ENCODE results near the gene MAP1LC3A.

Gene MAP1LC3A

DNA sequence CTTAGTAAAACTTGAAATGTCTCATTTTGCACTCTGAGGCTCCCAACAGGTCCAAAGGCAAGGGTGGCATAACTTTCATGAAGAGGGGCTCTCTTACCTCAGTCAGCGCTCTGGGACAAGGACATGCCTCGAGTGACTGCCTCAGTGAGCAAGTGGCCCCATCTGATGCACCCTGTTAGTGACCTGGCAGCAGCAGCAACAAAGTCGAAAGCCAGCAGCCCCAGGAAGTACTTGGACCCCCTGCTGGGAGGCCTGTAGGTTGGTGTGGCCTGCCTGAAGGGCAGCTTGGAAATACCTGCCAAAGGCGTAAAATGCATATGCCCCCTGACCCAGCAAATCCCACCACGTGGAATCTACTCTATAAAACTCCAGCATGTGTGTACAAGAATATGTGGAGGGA is 13.2 kb downstream of the MAP1LC3A start:
- DNase-seq = peak in 1 of 10 donors; percentile 24
- intact Hi-C loops (cut with DNase I) = no loop called here

DNA sequence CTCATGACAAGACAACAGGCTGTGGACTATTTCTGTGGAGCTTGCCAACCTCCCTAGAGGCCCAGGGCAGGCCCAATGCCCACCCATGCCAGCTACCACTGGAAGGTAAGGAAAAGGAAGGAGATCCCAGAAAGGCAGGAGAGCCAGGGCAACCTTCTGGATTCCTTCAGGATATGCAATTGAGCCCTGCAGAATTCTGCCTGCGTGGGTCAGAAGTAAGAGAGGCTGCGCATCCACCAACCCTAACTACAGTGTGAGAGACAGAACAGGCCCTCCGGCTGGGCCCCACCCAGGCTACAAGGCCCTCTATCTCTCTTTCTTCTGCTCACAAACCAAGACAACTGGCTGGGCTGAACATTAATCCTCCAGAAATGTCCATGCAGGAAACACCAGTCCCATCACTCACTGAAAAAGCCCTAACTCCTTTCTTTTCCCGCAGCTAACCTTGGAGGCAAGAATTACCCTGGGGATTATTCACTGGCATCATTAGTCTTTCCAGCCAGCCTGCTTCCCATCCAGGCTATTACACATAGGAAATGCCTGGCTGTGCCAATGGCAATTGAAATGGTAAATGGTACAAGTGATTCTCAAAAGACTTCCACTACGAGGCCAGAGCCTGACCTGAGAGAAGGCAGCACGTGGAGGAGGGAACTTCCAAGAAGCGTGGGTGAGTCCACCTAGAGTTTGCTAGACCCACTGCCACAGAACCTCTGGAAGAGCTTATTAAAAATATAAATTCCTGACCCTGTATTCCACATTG is 15.2 kb downstream of the MAP1LC3A start:
- DNase-seq = peak in 1 of 10 donors; percentile 26
- intact Hi-C loops (cut with DNase I) = no loop called here

GRCh38 chr20:34574426-34574825 is 15.9 kb downstream of the MAP1LC3A start:
- DNase-seq = peak in 1 of 10 donors; percentile 38
- intact Hi-C loops (cut with DNase I) = no loop called here

- intact Hi-C loops (cut with DNase I) = no loop called here
- DNase-seq = peak in 1 of 10 donors; percentile 12
Measured at GRCh38 chr20:34574861-34575260, 16.3 kb downstream of the MAP1LC3A start.

DNA sequence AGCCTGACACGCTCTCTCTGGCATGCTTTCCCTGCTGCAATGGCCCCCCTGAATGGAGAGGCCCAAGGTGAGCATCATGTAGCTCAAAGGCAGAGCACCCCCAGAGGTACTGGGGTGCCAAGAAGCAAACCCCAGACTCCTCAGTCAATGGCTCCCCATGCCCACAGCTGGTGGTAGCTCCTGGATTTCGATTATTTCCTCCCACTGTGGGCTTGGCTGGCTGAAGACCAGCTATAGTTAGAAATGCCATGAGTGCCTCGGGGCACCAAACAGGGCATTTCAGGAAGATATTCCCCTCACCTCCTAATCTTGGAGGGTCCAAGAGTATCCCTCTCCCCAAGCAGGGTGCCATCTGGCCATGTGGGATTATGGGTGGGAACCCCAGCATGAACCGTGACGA is 16.8 kb downstream of the MAP1LC3A start:
- peak in 1 of 10 donors; percentile 48 for DNase-seq
- intact Hi-C loops (cut with DNase I) = no loop called here

DNA sequence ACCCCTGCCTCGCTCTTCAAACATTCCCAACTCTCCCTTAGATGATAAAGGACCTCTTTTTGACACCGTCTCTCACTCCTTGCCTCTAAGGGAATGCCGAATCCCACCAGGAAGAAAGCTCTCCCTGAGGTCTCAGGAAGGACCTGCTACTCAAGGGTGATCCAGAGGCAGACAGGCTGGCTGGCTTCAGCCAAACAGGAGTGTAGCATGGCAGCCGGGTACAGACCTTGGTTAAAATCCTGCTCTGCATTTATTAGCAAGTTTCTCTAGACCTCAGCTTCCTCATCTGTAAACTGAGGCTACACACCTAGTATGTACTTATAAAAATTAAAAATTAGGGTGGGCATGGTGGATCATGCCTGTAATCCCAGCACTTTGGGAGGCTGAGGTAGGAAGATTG is 17.2 kb downstream of the MAP1LC3A start:
- DNase-seq = no peak
- intact Hi-C loops (cut with DNase I) = no loop called here

DNA sequence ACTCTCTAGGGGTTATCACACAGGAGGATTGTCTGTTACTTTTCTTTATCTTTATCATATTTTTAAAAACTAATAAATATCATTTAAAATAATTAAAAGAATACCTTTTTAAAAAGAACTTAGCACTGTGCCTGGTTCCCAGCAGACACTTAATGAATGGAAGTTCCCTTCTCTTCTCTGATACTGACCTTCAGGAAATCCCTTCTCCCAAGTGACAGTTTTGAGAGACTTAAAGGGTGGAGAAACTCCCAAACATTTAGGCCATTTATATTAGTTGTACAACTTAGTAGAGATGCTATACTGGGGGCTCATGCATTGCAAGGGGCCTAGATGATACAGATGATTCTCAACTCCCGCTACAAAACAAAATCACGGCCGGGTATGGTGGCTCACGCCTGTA is 18.5 kb downstream of the MAP1LC3A start:
- intact Hi-C loops (cut with DNase I) = no loop called here

GRCh38 chr20:34578025-34578424 is 19.5 kb downstream of the MAP1LC3A start:
- DNase-seq = no peak
- intact Hi-C loops (cut with DNase I) = no loop called here

More for the DNA sequence above, 18.5 kb downstream of the MAP1LC3A start:
- no peak for DNase-seq

DNA sequence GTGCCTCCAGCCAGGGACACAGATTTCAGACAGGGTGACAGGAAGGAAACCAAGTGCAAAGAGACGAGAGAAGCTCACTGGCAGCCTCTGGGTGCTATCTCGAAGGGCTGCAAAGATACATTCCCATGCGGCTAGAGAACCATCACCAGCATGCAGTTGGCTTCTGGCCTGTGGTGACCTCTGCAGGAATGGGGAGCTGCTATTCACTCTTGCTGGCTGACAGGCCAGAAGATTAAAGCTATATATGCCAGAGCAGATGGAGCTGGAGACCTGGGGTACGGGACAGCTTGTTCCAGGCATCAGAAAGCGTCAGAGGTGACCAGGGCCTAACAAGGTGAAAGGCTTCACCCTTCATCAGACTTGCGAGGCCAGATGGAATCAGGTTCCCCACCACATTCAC is 20.0 kb downstream of the MAP1LC3A start:
- intact Hi-C loops (cut with DNase I) = no loop called here
- peak in 2 of 10 donors; percentile 46 to 79 for DNase-seq

DNA sequence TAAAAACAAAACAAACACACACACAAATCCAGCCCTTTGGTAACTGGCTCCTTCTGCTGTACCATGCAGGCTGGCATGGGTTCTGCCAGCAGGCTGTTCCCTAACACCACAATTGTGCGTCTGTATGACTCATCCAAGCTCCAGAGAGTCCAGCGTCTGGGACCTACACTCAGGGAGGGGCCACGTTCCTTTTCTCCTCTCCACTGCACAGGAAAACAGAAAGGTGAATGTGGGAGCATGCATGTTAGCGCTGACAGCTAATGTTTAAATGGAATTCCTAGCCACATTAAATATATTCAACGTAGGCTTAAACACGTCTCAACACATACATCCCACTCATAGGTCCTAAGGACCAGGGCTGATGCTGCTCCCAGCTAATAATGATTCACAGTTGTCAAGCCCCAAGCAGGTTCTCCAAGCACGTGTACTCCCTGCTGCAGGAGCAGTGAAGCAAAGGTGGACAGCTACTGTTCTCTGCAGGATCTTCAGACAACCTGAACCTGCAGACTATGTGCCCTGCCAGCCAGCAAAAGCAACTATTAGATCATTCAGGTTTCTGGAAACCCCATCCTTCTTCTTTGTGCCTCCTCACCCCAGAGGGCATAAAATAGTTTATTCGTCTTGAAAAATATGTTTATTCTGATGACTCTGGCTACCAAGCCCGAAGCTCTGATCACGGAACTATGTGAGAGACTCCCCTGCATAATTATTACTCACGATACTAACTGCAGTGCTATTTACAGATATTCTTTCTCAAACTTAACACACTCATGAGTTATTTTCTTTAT is 20.9 kb downstream of the MAP1LC3A start:
- peak; percentile 66 to 98 (median 84) for DNase-seq
- intact Hi-C loops (cut with DNase I) = loop anchor here (1.0 kb wide), 2 partner anchors 129 to 190 kb away; no protein-coding TSS in a partner anchor

- peak in 1 of 10 donors; percentile 52 for DNase-seq
- intact Hi-C loops (cut with DNase I) = loop anchor here (1.0 kb wide), 2 partner anchors 128 to 189 kb away; no protein-coding TSS in a partner anchor
Measured at GRCh38 chr20:34579979-34580940, 21.7 kb downstream of the MAP1LC3A start.

- intact Hi-C loops (cut with DNase I) = no loop called here
- DNase-seq = peak in 2 of 10 donors; percentile 26 to 85
Measured at GRCh38 chr20:34581341-34582184, 23.0 kb downstream of the MAP1LC3A start.

DNA sequence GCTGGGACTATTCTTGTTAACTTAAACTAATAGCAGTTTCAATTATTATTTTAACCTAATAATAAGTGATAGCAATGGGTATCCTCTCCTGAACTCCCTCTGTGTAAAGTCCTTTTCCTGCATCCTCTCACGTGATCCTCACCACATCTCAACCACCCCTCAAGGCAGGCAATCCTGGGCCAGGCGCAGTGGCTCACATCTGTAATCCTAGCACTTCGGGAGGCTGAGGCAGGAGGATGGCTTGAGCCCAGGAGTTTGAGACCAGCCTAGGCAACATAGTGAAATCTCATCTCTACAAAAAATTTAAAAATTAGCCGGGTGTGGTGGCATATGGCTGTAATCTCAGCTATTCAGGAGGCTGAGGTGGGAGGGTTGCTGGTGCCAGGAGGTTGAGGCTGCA is 23.7 kb downstream of the MAP1LC3A start:
- intact Hi-C loops (cut with DNase I) = no loop called here
- peak in 1 of 10 donors; percentile 70 for DNase-seq

- peak in 1 of 10 donors; percentile 58 for DNase-seq
- intact Hi-C loops (cut with DNase I) = no loop called here
Measured at GRCh38 chr20:34582911-34583310, 24.4 kb downstream of the MAP1LC3A start.

GRCh38 chr20:34583544-34583943 is 25.0 kb downstream of the MAP1LC3A start:
- intact Hi-C loops (cut with DNase I) = no loop called here
- peak in 1 of 10 donors; percentile 73 for DNase-seq

GRCh38 chr20:34585019-34585418 is 26.5 kb downstream of the MAP1LC3A start:
- peak in 1 of 10 donors; percentile 57 for DNase-seq
- intact Hi-C loops (cut with DNase I) = no loop called here

DNA sequence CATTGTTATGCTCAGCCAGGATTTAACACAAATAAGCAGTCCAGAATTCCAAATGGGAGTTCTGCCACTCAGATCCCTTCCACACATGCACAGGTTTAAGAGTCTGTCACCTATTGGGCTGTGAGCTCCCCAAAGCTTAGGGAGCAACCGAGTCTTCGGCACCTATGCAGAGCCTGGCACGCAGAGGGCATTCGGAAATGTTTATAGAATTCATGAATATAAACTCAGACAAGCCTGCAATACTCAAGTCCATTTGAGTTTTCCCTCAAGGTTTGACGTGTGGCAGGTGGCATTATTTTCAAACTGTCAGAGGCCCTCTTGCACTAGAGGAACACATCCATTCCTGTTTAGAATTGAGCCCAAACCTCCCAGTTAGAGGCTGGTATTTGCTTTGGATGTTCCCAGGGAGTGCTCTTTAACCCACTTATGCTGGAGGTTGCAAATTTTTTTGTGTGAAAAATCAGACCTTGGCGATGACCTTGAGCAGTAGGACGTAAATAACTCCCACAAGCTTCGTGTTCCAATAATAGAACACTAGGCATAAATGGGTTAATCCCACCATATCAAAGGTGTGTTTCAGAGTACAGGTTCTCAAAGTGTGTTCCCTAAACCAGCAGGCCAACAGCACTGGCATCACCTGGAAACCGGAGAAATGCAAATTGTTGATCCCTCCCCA is 28.1 kb downstream of the MAP1LC3A start:
- DNase-seq = peak in 1 of 10 donors; percentile 22
- intact Hi-C loops (cut with DNase I) = no loop called here

DNA sequence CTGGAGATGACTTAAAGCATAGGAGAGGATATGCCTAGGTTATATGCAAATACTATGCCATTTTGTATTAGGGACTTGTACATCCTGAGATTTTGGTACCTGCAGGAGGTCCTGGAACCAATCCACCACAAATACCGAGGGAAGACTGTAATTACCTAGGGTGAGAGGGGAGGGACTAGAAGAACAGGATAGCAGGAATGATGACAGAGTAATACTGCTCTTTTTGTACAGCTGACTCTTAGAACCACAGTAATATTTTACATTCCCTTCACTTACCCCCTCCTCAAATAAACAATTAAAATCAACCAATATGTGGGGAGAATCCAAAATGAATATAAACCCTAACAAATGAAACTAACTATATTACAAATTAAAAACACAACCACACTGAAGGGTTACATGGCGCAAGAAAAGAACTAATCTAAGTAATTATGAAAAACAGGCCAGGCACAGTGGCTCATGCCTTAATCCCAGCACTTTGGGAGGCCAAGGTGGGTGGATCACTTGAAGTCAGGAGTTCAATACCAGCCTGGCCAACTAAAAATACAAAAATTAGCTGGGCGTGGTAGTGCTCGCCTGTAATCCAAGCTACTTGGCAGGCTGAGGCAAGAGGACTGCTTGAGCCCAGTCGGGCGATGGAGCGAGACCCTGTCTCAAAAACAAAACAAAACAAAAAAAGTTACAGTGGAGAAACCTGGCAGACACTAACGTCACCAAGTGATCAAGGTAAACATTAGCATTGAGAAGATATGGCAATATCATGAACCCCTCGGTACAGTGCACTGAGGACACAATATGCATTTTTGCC is 37.1 kb downstream of the MAP1LC3A start:
- DNase-seq = peak in 1 of 10 donors; percentile 32
- intact Hi-C loops (cut with DNase I) = no loop called here

Measured in posterior cingulate gyrus (tissue), 11 donors.